SH-SY5Y (cell line): ENCODE data around the gene PTMS.

Source experiments
- GATA2 ChIP-seq: IDR thresholded peaks from 2 replicates; pipeline ENCODE4 v1.6.1; 2011; ENCODE audit warnings: mild to moderate bottlenecking, low read depth, low read length
- GATA3 ChIP-seq: IDR thresholded peaks from 2 replicates; pipeline ENCODE4 v1.6.1; 2011; ENCODE audit warnings: low read depth, mild to moderate bottlenecking, low read length, moderate library complexity

- TF ChIP-seq GATA2, result no peak
- TF ChIP-seq GATA3, result no peak
These were observed 11.8 kb upstream of the PTMS start for GRCh38 chr12:6754411-6754810.
